Prostate gland (tissue), 2 donors: ENCODE results near the gene FAM193A.

Experiments
- CTCF ChIP-seq, 4 experiments: fragments of 200-600 bp in 2 of 4; fragments of 450-650 bp in 2 of 4; sonication (generic) in 2 of 4; IDR thresholded peaks; 1 replicate in 3 of 4; 2 replicates in 1 of 4; pipeline ENCODE4 v1.5.1; 2016 to 2019; ENCODE audit warnings: antibody characterized with exemption in 4 of 4, mild to moderate bottlenecking in 2 of 4, moderate library complexity in 2 of 4
- POLR2A ChIP-seq: fragments of 450-650 bp; IDR thresholded peaks from one replicate; pipeline ENCODE4 v1.6.1; 2016; ENCODE audit warnings: antibody characterized with exemption, mild to moderate bottlenecking
- POLR2AphosphoS5 ChIP-seq: sonication (generic); formaldehyde crosslinking; IDR thresholded peaks from one replicate; pipeline ENCODE4 v1.6.1; 2017; ENCODE audit warnings: antibody characterized with exemption

GRCh38 chr4:2716236-2716635 lies 179.8 kb downstream of the FAM193A start:
- no peak for TF ChIP-seq CTCF (IDR thresholded peaks at IDR 0.05)
- no peak for TF ChIP-seq POLR2A
- no peak for TF ChIP-seq POLR2AphosphoS5
